ENCODE results near the gene DTD1.

Gene DTD1

GRCh38 chr20:18614244-18614643, 26.4 kb downstream of the DTD1 start:
- DNase-seq (ENCODE audit: low spot score) = no peak

- no peak for DNase-seq (ENCODE audit: low spot score)
Measured at GRCh38 chr20:18615020-18615650, 27.3 kb downstream of the DTD1 start.

DNA sequence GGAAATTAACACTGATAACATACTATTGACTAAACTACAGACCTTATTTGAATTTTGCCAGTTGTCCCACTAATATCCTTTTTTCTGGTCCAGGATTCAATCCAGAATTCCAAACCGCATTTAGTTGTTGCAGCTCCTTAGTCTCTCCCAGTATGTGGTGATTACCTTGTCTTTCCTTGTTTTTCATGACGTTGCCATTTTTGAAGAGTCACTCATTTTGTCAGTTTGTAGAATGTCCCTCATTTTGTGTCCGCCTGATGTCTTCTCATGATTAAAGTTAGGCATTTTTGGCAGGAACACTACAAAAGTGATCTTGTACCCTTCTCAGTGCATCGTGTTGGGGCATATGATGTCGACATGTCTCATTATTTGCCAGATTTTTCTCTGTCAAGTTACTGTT, 33.1 kb downstream of the DTD1 start:
- no peak for DNase-seq (ENCODE audit: low spot score)

DNA sequence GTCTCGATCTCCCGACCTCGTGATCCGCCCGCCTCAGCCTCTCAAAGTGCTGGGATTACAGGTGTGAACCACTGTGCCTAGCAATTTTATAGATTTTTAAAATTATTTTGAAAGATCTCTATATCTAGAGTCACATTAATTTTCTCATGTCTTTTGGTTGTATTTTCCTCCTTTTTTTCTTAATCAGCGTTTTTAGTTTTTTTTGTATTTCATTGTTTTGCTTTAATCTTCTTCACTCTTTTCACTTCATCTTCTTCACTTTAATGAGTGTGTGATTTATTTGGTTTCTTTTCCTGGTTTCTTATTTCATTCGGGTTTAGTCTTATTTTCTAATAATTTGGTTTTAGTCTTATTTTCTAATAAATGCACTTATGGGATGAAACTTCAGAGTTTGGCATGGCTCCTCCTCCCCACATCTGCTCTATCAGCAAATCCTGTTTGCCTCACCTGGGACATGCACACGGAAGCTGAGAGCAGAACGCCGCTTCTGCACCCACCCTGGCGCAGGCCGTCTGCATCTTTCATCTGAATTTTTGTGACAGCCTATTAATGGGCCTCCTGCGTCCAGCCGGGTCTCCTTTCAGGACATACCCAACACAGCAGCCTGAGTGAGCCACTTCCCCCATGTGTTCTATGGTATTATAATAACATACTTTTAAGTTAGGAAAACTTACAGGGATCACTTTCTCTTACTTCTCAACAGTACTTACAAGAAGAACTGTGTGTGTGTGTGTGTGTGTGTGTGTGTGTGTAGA, 35.5 kb downstream of the DTD1 start:
- DNase-seq (ENCODE audit: low spot score) = no peak

DNA sequence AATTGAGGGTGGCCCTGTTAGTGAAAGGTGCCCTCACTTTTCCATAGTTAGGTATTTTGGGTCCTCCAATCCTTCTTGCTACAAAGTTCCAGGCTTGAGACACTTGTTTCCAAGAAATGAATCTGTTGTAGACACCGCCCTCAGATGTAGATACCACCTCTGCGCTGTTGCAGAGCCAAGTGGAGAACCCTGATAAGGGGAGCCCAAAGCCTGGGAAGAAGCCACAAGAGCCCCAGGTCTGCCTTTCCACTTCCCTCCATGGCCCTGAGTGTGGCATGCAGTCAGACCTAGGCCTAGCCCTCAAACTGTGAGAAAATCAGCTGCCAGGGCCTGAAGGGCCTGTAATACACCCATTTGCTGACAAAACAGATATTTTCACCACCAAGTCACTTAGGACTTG, 37.1 kb downstream of the DTD1 start:
- no peak for DNase-seq (ENCODE audit: low spot score)

DNA sequence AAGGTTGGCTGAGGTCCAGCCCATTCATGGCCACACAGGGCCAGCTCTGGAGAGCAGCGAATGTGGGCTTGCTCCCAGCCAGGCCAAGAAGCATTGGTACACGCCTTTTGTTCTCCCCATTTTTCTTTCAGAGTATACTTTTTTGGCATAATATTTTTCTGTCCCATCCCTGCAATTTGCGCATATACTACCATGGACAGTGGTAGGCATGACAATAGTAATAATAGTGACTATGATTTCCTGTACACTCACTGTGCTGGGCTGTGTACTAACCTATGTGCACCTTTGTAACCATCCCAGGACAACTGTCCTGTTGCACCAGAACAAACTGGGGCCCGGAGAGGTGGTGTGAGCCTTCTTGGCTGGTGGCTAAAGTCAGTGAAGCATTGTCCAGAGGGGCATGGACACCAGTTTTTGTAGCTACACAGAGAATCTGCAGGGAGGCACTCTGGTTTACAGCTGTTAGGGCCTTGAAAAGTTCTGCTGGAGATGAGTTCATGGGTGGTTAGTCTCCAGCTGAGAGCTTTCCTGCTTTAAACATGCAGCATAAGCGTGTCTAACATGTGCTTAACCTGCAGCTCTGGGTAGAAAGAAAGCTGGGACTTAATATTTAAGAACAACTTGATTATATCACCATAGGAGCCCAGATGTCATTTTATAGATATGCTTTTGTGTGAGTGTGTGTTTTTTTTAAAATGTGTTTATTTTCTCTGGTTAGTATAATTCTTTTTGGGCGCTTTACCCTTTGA, 38.2 kb downstream of the DTD1 start:
- no peak for DNase-seq (ENCODE audit: low spot score)

GRCh38 chr20:18628330-18628920, 40.6 kb downstream of the DTD1 start:
- DNase-seq (ENCODE audit: low spot score) = no peak

DNA sequence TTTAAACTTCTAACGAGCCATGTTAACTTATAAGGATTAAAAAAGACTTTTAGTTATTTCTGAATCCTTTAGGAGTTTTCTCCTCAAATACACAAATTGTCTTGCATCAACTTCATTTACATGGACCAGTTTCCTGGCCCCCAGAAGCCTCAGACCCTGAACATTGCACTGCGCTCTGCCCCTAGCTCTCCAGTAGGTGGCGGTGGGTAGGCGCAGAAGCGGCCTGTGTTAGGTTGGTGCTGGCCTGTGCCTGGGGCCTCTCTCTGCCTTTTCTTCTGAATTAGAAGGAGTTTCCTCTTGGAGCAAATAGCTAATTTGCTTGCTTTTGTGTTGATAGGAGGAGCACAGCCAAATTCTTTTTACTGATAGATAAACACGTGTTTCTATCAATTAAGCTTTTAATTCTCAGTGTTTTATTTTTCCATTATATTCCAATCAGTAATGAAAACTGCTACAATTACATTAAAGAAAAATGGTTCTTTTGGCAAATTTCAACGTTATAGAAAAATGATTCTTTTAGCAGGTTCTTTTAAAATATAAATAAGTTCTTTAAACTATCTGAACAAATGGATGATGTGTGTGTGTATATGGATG, 44.4 kb downstream of the DTD1 start:
- DNase-seq (ENCODE audit: low spot score) = peak; percentile 61

- no peak for DNase-seq (ENCODE audit: low spot score)
Measured at GRCh38 chr20:18633411-18633810, 45.6 kb downstream of the DTD1 start.

GRCh38 chr20:18634501-18634900, 46.6 kb downstream of the DTD1 start:
- DNase-seq (ENCODE audit: low spot score) = no peak

GRCh38 chr20:18635380-18635779, 47.5 kb downstream of the DTD1 start:
- no peak for DNase-seq (ENCODE audit: low spot score)

DNA sequence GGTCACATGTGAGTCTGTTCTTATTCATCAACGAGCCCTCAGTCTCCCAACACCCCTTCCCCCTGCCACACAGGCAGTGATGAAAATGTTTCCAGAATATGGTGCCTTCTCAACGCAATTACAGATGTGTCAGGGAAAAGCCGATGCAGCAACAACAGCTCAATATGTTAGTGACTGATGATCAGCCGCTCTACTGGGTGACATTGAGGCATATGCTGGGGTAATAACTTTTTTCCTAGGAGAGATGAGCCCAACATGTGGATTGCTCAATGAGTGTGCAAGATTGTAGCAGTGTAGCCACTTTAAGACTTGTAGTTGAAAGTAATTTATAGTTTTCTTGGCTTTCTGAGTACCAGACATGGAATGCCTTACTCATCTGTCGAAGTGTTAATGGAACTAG, 49.4 kb downstream of the DTD1 start:
- no peak for DNase-seq (ENCODE audit: low spot score)

DNA sequence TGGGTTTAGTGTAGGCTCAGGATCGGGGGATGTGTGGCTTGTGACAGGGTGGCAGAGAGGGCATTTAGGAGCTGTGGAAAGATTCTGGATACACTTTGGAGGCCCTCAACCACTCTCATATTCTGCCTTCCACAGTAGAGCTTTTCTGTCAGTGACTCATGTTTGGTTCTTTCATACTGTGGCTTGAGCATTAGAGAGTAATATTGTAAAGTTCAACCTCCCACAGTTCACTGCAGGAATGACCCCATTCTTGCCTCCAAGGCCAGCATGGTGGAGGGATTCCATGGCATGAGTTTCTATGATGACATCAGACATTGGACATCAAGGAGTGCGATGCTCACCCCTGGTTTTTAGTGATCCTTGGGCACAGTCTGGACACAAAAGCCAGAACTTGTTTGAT, 50.9 kb downstream of the DTD1 start:
- DNase-seq (ENCODE audit: low spot score) = no peak

- DNase-seq (ENCODE audit: low spot score) = no peak
Measured at GRCh38 chr20:18639501-18639979, 51.7 kb downstream of the DTD1 start.

- DNase-seq (ENCODE audit: low spot score) = no peak
Measured at GRCh38 chr20:18645196-18645745, 57.4 kb downstream of the DTD1 start.

- no peak for DNase-seq (ENCODE audit: low spot score)
Measured at GRCh38 chr20:18645851-18646250, 58.0 kb downstream of the DTD1 start.

DNA sequence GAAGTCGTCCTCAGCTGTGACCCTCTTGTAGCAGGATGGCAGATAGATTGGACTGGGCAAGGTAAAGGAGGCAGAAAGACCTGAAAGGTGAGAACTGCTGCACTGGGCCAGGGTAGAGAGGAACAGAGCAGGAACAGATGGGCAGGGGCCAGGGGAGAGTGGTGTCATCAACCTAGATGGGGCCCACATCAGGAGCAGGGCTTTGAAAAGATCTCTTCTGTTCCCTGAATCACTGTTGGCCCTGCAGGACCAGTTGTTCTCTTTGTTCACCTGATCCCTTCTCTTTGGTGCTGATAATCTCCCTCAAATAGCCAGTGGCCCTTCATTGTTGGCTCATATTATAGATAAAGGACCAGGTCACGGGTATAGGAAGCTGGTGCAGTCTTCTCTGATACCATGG, 59.9 kb downstream of the DTD1 start:
- DNase-seq (ENCODE audit: low spot score) = no peak

GRCh38 chr20:18650224-18650623, 62.4 kb downstream of the DTD1 start:
- no peak for DNase-seq (ENCODE audit: low spot score)

DNA sequence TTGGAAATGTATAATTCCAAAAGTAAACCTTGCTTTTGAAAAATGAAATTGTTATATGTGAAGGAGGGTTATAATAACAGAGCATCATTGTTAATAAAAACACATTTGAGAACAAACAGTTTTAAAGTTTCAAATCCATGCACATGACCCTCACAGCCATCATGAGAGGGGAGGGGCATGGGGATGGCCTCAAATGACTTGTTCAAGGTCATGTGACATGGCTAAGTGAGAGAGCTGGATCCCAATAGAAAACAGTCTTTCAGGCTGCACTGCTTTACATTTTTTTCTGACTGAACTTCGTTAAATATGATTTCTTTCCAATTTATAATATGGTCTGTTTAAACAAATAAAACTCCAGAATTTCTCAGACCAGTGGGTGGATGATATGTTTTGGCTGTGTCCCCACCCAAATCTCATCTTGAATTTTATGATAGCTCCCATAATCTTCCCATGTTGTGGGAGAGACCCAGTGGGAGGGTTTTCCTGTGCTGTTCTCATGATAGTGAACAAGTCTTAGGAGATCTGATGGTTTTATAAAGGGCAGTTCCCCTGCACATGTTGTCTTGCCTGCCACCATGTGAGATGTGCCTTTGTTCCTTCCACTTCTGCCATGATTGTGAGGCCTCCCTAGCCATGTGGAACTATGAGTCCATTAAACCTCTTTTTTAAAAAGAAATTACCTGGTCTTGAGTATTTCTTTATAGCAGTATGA, 66.0 kb downstream of the DTD1 start:
- DNase-seq (ENCODE audit: low spot score) = no peak

- no peak for DNase-seq (ENCODE audit: low spot score)
Measured at GRCh38 chr20:18654448-18654773, 66.6 kb downstream of the DTD1 start.

DNA sequence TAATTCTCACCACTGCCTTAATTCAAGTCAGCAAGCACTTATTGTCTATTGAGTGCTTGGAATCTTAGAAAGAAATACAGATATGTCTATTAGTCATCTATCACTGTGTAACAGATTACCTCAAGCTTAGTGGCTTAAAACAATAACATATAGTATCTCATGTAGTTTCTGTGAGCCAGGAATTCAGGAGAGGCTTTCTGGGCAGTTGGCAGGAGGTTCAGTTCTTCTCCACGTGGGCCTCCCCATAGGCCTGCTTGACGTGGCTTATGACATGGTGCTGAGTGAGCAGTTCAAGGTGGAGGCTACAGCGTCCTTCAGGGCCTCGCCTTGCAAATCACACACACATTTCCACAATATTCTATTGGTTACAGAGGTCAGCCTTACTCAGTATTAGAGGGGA, 69.7 kb downstream of the DTD1 start:
- DNase-seq (ENCODE audit: low spot score) = no peak

Data from SK-N-DZ (cell line).